A549 (cell line): ENCODE results near the gene RORB. TPM values are rescaled to one million over a fixed set of nuclear protein-coding genes. Genes with fewer than 3 reads are reported as not detected.

Source experiments
- ATAC-seq, 2 experiments: fragments of 200-7000 bp in 1 of 2; fragments of >200 bp in 1 of 2; cut with Nextera tagmentation in 1 of 2; cut with Tn5 transposase in 1 of 2; 3 replicates each; pipeline versions ENCODE4 v1.8.0 to v1.9.1; 2018 to 2020; ENCODE audit warnings: mild to moderate bottlenecking in 1 of 2, moderate library complexity in 1 of 2
- CTCF ChIA-PET: fragments of 300-600 bp; sonication (Branson Sonifier 250); formaldehyde crosslinking; extraction: SDS; loops from one replicate; lab custom pipeline; 2021; ENCODE audit warnings: antibody characterized with exemption, inconsistent platforms; lab: Yijun Ruan, JAX
- POLR2A ChIA-PET: fragments of 350-600 bp; formaldehyde crosslinking; extraction: SDS; loops from one replicate; lab custom pipeline; 2021; ENCODE audit warnings: antibody characterized with exemption, inconsistent platforms; lab: Yijun Ruan, JAX
- DNase-seq, 2 experiments: peaks; one replicate each; pipeline versions ENCODE4 v3.0.0 to v3.0.0-alpha.2; 2011 to 2016; ENCODE audit warnings: low read depth in 1 of 2, low spot score in 1 of 2
- FAIRE-seq: peaks from 2 replicates; lab custom pipeline; 2011; peaks lifted over from hg19 to GRCh38; lab: Jason Lieb, UNC
- H3K27ac ChIP-seq, 2 experiments: fragments of >200 bp; sonication (Bioruptor Twin); formaldehyde crosslinking; 3 replicates each; pipeline ENCODE4 v1.5.1; 2016 to 2017
- H3K4me1 ChIP-seq: fragments of >200 bp; sonication (Bioruptor Twin); formaldehyde crosslinking; 3 replicates; pipeline ENCODE4 v1.6.1; 2016
- H3K4me2 ChIP-seq: fragments of >200 bp; sonication (Bioruptor Twin); formaldehyde crosslinking; 3 replicates; pipeline ENCODE4 v1.6.1; 2016
- H3K4me3 ChIP-seq: fragments of >200 bp; sonication (Bioruptor Twin); formaldehyde crosslinking; 3 replicates; pipeline ENCODE4 v1.5.1; 2016
- H3K9me3 ChIP-seq: fragments of >200 bp; sonication (Bioruptor Twin); formaldehyde crosslinking; 3 replicates; pipeline ENCODE4 v1.6.1; 2016
- CBX8 ChIP-seq: fragments of 200-600 bp; sonication (generic); IDR thresholded peaks from 2 replicates; pipeline ENCODE4 v1.6.1; 2016
- CHD2 ChIP-seq: fragments of 150-350 bp; IDR thresholded peaks from 2 replicates; pipeline ENCODE4 v1.6.1; 2014; ENCODE audit warnings: low read length; ENCODE audit not compliant: partially characterized antibody
- EHMT2 ChIP-seq: fragments of 200-600 bp; sonication (generic); IDR thresholded peaks from 2 replicates; pipeline ENCODE4 v1.6.1; 2016; ENCODE audit warnings: antibody characterized with exemption, low read depth, mild to moderate bottlenecking, moderate library complexity
- EP300 ChIP-seq, 2 experiments: fragments of >200 bp; sonication (Bioruptor Twin); formaldehyde crosslinking; IDR thresholded peaks; 2 replicates in 1 of 2; 3 replicates in 1 of 2; pipeline ENCODE4 v1.6.1; 2016 to 2017
- FOSB ChIP-seq: fragments of 250-450 bp; sonication (Bioruptor Pico); IDR thresholded peaks from 2 replicates; pipeline ENCODE4 v1.5.0; 2020; ENCODE audit warnings: mild to moderate bottlenecking, moderate library complexity
- FOSL2 ChIP-seq, 2 experiments: fragments of 450-650 bp in 1 of 2; fragments of >200 bp in 1 of 2; sonication (Bioruptor Twin) in 1 of 2; formaldehyde crosslinking; IDR thresholded peaks; 2 replicates each; pipeline versions ENCODE4 v1.5.0 to v1.6.1; 2016 to 2020; ENCODE audit warnings: mild to moderate bottlenecking in 1 of 2, moderate library complexity in 1 of 2
- FOXS1 ChIP-seq: fragments of 250-450 bp; sonication (Bioruptor Pico); IDR thresholded peaks from 2 replicates; pipeline ENCODE4 v1.5.0; 2020; ENCODE audit warnings: mild to moderate bottlenecking, moderate library complexity
- GATA3 ChIP-seq: IDR thresholded peaks from 2 replicates; pipeline ENCODE4 v1.6.1; 2012; ENCODE audit warnings: borderline replicate concordance
- HES2 ChIP-seq: fragments of >200 bp; sonication (Bioruptor Twin); formaldehyde crosslinking; IDR thresholded peaks from 2 replicates; pipeline ENCODE4 v1.6.1; 2016
- HEYL ChIP-seq: fragments of 250-450 bp; sonication (Bioruptor Pico); IDR thresholded peaks from 2 replicates; pipeline ENCODE4 v1.8.0; 2021; ENCODE audit warnings: mild to moderate bottlenecking, moderate library complexity
- HOXB13 ChIP-seq: fragments of 250-450 bp; sonication (Bioruptor Pico); IDR thresholded peaks from 2 replicates; pipeline ENCODE4 v1.5.0; 2020; ENCODE audit warnings: low read depth, mild to moderate bottlenecking, moderate library complexity
- KDM1A ChIP-seq: fragments of 200-600 bp; sonication (generic); IDR thresholded peaks from 2 replicates; pipeline ENCODE4 v1.6.1; 2016; ENCODE audit warnings: low read depth, mild to moderate bottlenecking
- MAX ChIP-seq: IDR thresholded peaks from 2 replicates; pipeline ENCODE4 v1.6.1; 2012
- MAZ ChIP-seq: fragments of 150-350 bp; IDR thresholded peaks from 2 replicates; pipeline ENCODE4 v1.6.1; 2014; ENCODE audit warnings: antibody characterized with exemption, low read depth, low read length, borderline replicate concordance
- MYC ChIP-seq: IDR thresholded peaks from 2 replicates; pipeline ENCODE4 v1.6.1; 2012; ENCODE audit warnings: mild to moderate bottlenecking, inconsistent platforms, low read length, improper control_type of control experiment, borderline replicate concordance
- RAD21 ChIP-seq, 2 experiments: fragments of >200 bp in 1 of 2; sonication (Bioruptor Twin) in 1 of 2; formaldehyde crosslinking in 1 of 2; IDR thresholded peaks in 1 of 2; conservative IDR thresholded peaks in 1 of 2; 2 replicates in 1 of 2; 3 replicates in 1 of 2; pipeline ENCODE4 v1.6.1; 2012 to 2018; ENCODE audit warnings: inconsistent platforms in 1 of 2
- RARB ChIP-seq: fragments of 250-450 bp; sonication (Bioruptor Pico); IDR thresholded peaks from 2 replicates; pipeline ENCODE4 v1.8.0; 2021; ENCODE audit warnings: mild to moderate bottlenecking, moderate library complexity
- RCOR1 ChIP-seq: fragments of 150-350 bp; IDR thresholded peaks from 2 replicates; pipeline ENCODE4 v1.6.1; 2014; ENCODE audit warnings: antibody characterized with exemption, low read length, low read depth
- RNF2 ChIP-seq: fragments of 200-600 bp; sonication (generic); IDR thresholded peaks from 2 replicates; pipeline ENCODE4 v1.6.1; 2016; ENCODE audit warnings: low read depth, mild to moderate bottlenecking, antibody characterized with exemption, moderate library complexity, borderline replicate concordance
- ZC3H11A ChIP-seq: fragments of 450-650 bp; IDR thresholded peaks from 2 replicates; pipeline ENCODE4 v1.6.1; 2014; ENCODE audit warnings: antibody characterized with exemption, mild to moderate bottlenecking
- ZNF302 ChIP-seq: fragments of 250-450 bp; sonication (Bioruptor Pico); IDR thresholded peaks from 2 replicates; pipeline ENCODE4 v1.9.0; 2021; ENCODE audit warnings: inconsistent platforms, mild to moderate bottlenecking, moderate library complexity
- whole genome bisulfite sequencing: methylation state at CpG from one replicate; pipeline ENCODE4 v1.1.6; 2017; ENCODE audit errors: missing lambda C conversion rate; 5-methylcytosine and 5-hydroxymethylcytosine counted together
- polyA plus RNA-seq, 4 experiments: library from polyadenylated mRNA; depleted of rRNA in 3 of 4; stranded (reverse); fragments of >200 nt; fragmentation: RNase III in 1 of 4; extraction: RNeasy Plus Mini Kit Qiagen cat#74134 plus additional on column Dnase treatment in 1 of 4; gene quantifications; 2 replicates in 3 of 4; 3 replicates in 1 of 4; pipeline ENCODE4 v1.2.3, GENCODE V29; 2011 to 2017
- TF ChIP-seq, protein P1 (sequence below): IDR thresholded peaks from 2 replicates; pipeline ENCODE4 v1.6.1; 2012; ENCODE audit warnings: low read depth, borderline replicate concordance
- TF ChIP-seq, protein P2 (sequence below): IDR thresholded peaks from 2 replicates; pipeline ENCODE4 v1.6.1; 2012
- TF ChIP-seq, protein P3 (sequence below): fragments of >200 bp; sonication (Bioruptor Twin); formaldehyde crosslinking; IDR thresholded peaks from 3 replicates; pipeline ENCODE4 v1.5.1; 2016

RORB gene
- polyA plus RNA-seq, 2 of the 4 experiments (the other 2 are of a cell fraction) = not detected

DNA sequence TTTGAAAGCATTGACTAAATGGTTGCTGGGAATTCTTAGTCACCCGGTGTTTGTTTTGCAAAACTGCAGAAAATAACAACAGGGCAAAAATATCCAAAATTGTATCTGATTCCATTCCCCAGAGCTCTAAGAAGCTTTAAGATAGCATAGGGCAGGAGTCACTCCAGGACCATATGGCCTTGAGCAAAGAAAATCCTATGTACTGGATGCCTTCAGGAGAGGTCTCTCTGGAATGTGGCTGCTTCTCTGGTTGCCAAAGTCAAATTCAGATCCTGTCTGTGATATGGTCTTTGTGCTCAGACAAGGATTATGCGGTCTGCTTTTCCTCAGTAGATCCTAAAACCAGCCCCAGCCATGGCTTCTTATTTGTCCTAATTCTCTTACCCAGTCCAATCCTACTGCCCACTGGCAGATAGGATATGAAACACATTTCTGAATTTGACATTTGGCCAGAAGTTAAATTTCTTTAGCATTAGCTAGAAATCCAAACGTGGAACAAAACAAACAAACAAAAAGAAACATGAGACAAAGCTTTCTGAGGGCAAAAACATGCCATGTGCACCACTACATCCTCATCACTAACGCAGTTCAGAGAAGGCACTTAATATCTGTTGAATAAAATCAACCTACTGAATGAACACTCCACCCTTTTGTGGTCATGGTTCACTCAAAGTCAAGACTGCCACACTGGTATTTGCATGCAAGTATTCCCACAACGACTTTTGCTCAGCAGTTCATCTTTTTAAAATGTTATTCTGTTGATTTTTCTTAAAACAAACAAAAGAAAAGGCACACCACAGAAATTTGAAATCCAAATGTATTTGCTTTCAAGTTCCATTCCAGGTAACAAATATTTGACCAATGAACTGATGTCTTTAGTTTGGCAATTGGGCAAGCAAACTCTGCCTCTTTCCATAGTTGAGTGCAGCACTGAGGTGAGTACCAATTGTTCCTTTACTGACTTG is 224.8 kb downstream of the RORB start:
- ChIA-PET CTCF (interaction anchor here (1.4 to 1.8 kb wide), 3 partner anchors 13 to 21 kb away, joined by 3 to 6 read pairs (median 4); no protein-coding TSS in a partner anchor), POLR2A (no interaction called here)
- Histone ChIP-seq H3K4me1 (no peaks in the 10 kb centered on the region), H3K9me3 (no peaks in the 10 kb centered on the region)
- WGBS = 38% methylated on average over 5 of the region's 5 CpGs
- TF ChIP-seq FOSL2 (IDR thresholded peaks at IDR 0.05) = no peak
- no peak for TF ChIP-seq FOSL2 (CRISPR knock-in tag; IDR thresholded peaks at IDR 0.05)
- no peak for TF ChIP-seq RNF2
- TF ChIP-seq, protein P1, sequence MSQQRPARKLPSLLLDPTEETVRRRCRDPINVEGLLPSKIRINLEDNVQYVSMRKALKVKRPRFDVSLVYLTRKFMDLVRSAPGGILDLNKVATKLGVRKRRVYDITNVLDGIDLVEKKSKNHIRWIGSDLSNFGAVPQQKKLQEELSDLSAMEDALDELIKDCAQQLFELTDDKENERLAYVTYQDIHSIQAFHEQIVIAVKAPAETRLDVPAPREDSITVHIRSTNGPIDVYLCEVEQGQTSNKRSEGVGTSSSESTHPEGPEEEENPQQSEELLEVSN = no peak
- TF ChIP-seq, protein P2, sequence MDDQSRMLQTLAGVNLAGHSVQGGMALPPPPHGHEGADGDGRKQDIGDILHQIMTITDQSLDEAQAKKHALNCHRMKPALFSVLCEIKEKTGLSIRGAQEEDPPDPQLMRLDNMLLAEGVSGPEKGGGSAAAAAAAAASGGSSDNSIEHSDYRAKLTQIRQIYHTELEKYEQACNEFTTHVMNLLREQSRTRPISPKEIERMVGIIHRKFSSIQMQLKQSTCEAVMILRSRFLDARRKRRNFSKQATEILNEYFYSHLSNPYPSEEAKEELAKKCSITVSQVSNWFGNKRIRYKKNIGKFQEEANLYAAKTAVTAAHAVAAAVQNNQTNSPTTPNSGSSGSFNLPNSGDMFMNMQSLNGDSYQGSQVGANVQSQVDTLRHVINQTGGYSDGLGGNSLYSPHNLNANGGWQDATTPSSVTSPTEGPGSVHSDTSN = no peak
- no peak for TF ChIP-seq RAD21 (conservative IDR thresholded peaks at IDR 0.05 in 1 of 2, IDR thresholded peaks at IDR 0.05 in 1 of 2)
- no peak for TF ChIP-seq EP300 (IDR thresholded peaks at IDR 0.05)
- TF ChIP-seq FOXS1 (CRISPR knock-in tag) = no peak
- TF ChIP-seq CBX8 = no peak
- no peak for TF ChIP-seq RARB (CRISPR knock-in tag)
- no peak for TF ChIP-seq ZNF302 (CRISPR knock-in tag)
- no peak for TF ChIP-seq RCOR1
- no peak for TF ChIP-seq CHD2
- TF ChIP-seq EHMT2 = no peak
- TF ChIP-seq MYC = no peak
- no peak for TF ChIP-seq MAZ
- TF ChIP-seq, all 56 proteins: peak for 0
- peak in 1 of 2 experiments; percentile 37; a peak in 1 of 6 replicates for ATAC-seq
- no peak for DNase-seq
- no peak for FAIRE-seq
- Histone ChIP-seq H3K27ac (no peak overlapping the region), H3K4me2 (no peak overlapping the region), H3K4me3 (no peak overlapping the region)

DNA sequence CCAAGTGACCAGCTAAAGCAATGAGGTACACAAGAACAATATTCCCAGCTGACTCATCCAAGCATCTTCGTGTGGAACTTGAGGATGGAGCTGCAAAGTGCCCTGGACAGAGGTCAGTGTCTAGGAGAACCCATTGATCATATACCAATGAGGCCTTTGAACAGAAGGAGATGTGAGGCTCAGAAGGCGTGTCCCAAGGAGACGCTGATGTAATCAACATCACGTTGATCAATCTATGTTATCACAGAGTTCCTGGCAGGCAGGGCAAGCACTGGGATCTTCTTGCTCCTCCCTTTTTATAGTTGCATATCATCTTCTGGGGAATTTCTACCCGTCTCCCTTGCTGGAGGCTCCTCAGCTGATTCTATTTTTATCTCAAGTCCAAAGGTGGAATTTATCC is 227.2 kb downstream of the RORB start:
- no peak for DNase-seq
- CTCF ChIA-PET = no interaction called here

More for the DNA sequence above, 227.2 kb downstream of the RORB start:
- H3K9me3 ChIP-seq = no peaks in the 10 kb centered on the region
- no peaks in the 10 kb centered on the region for H3K4me1 ChIP-seq
- no peak overlapping the region for H3K4me3 ChIP-seq
- 60% methylated on average over 5 of the region's 5 CpGs for WGBS
- H3K4me2 ChIP-seq = no peak overlapping the region
- no peak overlapping the region for H3K27ac ChIP-seq
- no peak for ATAC-seq
- FAIRE-seq = no peak
- POLR2A ChIA-PET = no interaction called here
- TF ChIP-seq CHD2 (no peak), MAX (no peak), HOXB13 (CRISPR knock-in tag) (no peak), HES2 (no peak), GATA3 (no peak), ZC3H11A (no peak), EHMT2 (no peak), KDM1A (no peak), HEYL (CRISPR knock-in tag) (no peak), FOSB (no peak)
- TF ChIP-seq, protein P3, sequence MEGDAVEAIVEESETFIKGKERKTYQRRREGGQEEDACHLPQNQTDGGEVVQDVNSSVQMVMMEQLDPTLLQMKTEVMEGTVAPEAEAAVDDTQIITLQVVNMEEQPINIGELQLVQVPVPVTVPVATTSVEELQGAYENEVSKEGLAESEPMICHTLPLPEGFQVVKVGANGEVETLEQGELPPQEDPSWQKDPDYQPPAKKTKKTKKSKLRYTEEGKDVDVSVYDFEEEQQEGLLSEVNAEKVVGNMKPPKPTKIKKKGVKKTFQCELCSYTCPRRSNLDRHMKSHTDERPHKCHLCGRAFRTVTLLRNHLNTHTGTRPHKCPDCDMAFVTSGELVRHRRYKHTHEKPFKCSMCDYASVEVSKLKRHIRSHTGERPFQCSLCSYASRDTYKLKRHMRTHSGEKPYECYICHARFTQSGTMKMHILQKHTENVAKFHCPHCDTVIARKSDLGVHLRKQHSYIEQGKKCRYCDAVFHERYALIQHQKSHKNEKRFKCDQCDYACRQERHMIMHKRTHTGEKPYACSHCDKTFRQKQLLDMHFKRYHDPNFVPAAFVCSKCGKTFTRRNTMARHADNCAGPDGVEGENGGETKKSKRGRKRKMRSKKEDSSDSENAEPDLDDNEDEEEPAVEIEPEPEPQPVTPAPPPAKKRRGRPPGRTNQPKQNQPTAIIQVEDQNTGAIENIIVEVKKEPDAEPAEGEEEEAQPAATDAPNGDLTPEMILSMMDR = no peak
